Left ventricle myocardium inferior (tissue), 1 donor: ENCODE measurements around the gene RPS6KA6. TPM values are rescaled to one million over a fixed set of nuclear protein-coding genes. Genes with fewer than 3 reads are reported as not detected.

ENCODE experiments used
- DNase-seq: peaks from one replicate; pipeline ENCODE4 v3.0.0-alpha.2; 2020
- H3K27ac ChIP-seq: fragments of 200-600 bp; replicated peaks from 2 replicates; pipeline ENCODE4 v1.8.0; 2021
- H3K27me3 ChIP-seq: fragments of 200-600 bp; 2 replicates; pipeline ENCODE4 v1.8.0; 2021; ENCODE audit warnings: low read depth
- H3K36me3 ChIP-seq: fragments of 200-600 bp; 2 replicates; pipeline ENCODE4 v1.8.0; 2021
- H3K4me1 ChIP-seq: fragments of 200-600 bp; 2 replicates; pipeline ENCODE4 v1.8.0; 2021
- H3K4me3 ChIP-seq: fragments of 200-600 bp; 2 replicates; pipeline ENCODE4 v1.8.0; 2021; ENCODE audit warnings: mild to moderate bottlenecking, moderate library complexity
- H3K9me3 ChIP-seq: fragments of 200-600 bp; replicated peaks from 2 replicates; pipeline ENCODE4 v1.8.0; 2021
- intact Hi-C: fragments of 100-400 bp; cut with micrococcal nuclease; formaldehyde crosslinking; loops from one replicate; pipeline ENCODE4 v1.11.0; 2022
- microRNA-seq: library from miRNA; unstranded; fragments of <30 nt; microRNA quantifications from one replicate; pipeline ENCODE4 v1.2.0, GENCODE V29; 2020
- total RNA-seq: library from RNA; stranded (reverse); fragmentation: NEBNext Ultra II Directional; extraction: Animal tissue kit (Norgen Biotek cat#: 25700); gene quantifications from one replicate; pipeline ENCODE4 v1.2.1, GENCODE V29; 2021
- TF ChIP-seq, protein P1 (sequence below): fragments of 200-600 bp; IDR thresholded peaks from 2 replicates; pipeline ENCODE4 v1.8.0; 2021; ENCODE audit warnings: antibody characterized with exemption, mild to moderate bottlenecking, borderline replicate concordance
- donor health status: DM: no; HTN: yes; CAD: no; lungs with severe emphysema.

Gene RPS6KA6
- total RNA-seq, 1 donor from 2014 or later: 0.41 TPM

DNA sequence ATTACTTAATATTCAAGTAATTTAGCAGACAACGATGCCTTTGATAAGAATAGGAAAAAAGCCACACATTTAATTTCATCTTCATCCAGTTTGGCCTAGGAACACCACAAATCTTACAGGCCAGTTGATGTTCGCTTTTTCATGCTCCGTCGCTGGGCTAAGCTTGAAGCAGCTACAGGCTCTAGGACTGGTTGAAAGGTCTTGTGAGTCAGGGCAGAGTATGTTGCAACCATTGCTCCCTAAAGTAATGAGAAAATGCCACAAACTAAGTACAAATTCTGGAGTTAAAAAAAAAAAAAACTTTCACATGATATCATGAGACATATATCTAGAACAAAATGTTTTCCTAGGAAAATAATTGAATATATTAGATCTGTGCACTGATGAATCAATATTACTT, 123.8 kb downstream of the RPS6KA6 start:
- Histone ChIP-seq H3K4me1 (no peaks in the 10 kb centered on the region), H3K9me3 (no peaks in the 10 kb centered on the region), H3K4me3 (no peak overlapping the region), H3K27ac (no peak overlapping the region), H3K27me3 (no peaks in the 10 kb centered on the region), H3K36me3 (no peaks in the 10 kb centered on the region)
- TF ChIP-seq, protein P1, sequence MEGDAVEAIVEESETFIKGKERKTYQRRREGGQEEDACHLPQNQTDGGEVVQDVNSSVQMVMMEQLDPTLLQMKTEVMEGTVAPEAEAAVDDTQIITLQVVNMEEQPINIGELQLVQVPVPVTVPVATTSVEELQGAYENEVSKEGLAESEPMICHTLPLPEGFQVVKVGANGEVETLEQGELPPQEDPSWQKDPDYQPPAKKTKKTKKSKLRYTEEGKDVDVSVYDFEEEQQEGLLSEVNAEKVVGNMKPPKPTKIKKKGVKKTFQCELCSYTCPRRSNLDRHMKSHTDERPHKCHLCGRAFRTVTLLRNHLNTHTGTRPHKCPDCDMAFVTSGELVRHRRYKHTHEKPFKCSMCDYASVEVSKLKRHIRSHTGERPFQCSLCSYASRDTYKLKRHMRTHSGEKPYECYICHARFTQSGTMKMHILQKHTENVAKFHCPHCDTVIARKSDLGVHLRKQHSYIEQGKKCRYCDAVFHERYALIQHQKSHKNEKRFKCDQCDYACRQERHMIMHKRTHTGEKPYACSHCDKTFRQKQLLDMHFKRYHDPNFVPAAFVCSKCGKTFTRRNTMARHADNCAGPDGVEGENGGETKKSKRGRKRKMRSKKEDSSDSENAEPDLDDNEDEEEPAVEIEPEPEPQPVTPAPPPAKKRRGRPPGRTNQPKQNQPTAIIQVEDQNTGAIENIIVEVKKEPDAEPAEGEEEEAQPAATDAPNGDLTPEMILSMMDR: no peak
- no peak for DNase-seq
- intact Hi-C loops: no loop called here

- H3K4me3 ChIP-seq: no peak overlapping the region
- H3K4me1 ChIP-seq: no peaks in the 10 kb centered on the region
- no peaks in the 10 kb centered on the region for H3K36me3 ChIP-seq
- H3K27me3 ChIP-seq: no peaks in the 10 kb centered on the region
- no peak for DNase-seq
- TF ChIP-seq, protein P1: no peak
- H3K9me3 ChIP-seq: no peaks in the 10 kb centered on the region
- no peak overlapping the region for H3K27ac ChIP-seq
- intact Hi-C loops: no loop called here
Observed at GRCh38 chrX:84047339-84047738, 140.7 kb downstream of the RPS6KA6 start.

- H3K27me3 ChIP-seq: no peaks in the 10 kb centered on the region
- no peaks in the 10 kb centered on the region for H3K4me1 ChIP-seq
- no peaks in the 10 kb centered on the region for H3K9me3 ChIP-seq
- no peaks in the 10 kb centered on the region for H3K36me3 ChIP-seq
- no peak for DNase-seq
- TF ChIP-seq, protein P1: peak; percentile 53
- no peak overlapping the region for H3K27ac ChIP-seq
- intact Hi-C loops: no loop called here
- H3K4me3 ChIP-seq: no peak overlapping the region
Observed at GRCh38 chrX:84046403-84046984, 141.5 kb downstream of the RPS6KA6 start.

DNA sequence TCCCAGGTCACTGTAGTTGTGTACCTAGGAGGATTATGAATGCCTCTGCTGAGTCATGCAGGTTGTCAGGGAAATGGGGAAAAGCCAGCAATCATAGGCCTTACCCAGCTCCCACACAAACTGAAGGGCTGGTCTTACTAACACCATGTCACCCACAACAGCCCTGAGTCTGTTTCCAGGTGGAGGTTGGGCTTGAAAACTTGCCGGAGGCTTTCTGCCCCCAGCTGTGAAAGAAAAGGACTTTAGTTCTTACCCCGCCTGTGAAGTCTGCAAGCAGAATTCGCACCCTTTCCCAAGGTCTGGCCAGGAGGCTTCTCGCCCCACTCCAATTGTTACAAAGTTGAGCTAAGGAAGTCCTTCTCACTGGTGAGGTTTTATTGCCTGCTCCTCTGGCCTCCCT, 143.9 kb downstream of the RPS6KA6 start:
- intact Hi-C loops: no loop called here
- H3K4me3 ChIP-seq: no peak overlapping the region

More for the DNA sequence above, 143.9 kb downstream of the RPS6KA6 start:
- DNase-seq: no peak
- Histone ChIP-seq H3K9me3 (no peaks in the 10 kb centered on the region), H3K4me1 (no peaks in the 10 kb centered on the region), H3K36me3 (no peaks in the 10 kb centered on the region), H3K27ac (no peak overlapping the region), H3K27me3 (no peaks in the 10 kb centered on the region)
- TF ChIP-seq, protein P1: no peak

Small RNAs within 50 kb of the gene (microRNA-seq; reads per million reads assigned to microRNA genes)
- gene MIR548I4: not detected
